A549 treated with RU486 at 1 μM for 4 hours (cell line): ENCODE data around the gene SCRN2. TPM values are rescaled to one million over a fixed set of nuclear protein-coding genes. Genes with fewer than 3 reads are reported as not detected.

Experiments
- total RNA-seq: library from RNA; stranded (reverse); fragments of 200-300 nt; extraction: Qiagen RNA extraction; gene quantifications from 5 replicates; pipeline ENCODE4 v1.2.3, GENCODE V29; 2022; ENCODE audit warnings: low read depth

SCRN2 gene
- total RNA-seq, result 28.7 to 40.0 TPM (median 33.7 TPM) in 5 replicates

DNA sequence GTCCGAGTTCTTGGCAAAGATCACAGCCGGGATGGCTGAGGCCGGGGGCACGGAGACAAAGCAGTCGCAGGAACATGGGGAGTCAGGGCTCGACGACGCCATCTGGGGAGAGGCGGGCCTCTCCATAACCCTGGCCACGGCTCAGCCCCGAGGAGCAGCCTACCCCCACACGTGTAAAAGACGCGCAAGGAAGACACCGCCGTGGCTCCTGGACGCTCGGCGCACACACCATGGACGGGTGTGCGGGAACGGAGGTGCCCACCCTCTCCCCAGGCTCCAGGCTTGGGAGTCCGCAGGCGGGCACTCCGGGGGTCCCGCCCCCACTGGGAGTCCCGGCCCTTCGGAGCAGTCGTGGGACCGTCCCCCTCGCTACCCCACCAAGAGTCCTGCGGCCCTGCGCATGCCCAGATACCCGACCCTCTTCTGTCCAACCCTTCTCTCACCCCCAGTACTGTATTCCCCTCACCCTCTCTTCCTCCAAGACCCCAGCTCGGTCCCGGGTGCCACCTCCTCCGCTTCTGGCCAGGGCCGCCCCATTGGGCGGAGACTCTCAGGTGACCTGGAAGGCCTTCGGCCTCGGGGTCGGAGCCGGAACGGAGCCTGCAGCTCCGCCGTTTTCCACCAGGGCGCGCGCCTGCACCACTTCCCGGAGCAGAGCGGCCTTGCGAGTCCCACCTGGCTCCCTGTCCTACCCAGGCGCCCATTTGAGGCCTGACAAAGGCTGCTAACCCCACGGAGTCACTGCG is at the start of gene SCRN2:
Gene SCRN2 (minus strand): TSS at position 532 of the 746 bp plus-strand sequence. CDS start 430 bp downstream, at position 102.

DNA sequence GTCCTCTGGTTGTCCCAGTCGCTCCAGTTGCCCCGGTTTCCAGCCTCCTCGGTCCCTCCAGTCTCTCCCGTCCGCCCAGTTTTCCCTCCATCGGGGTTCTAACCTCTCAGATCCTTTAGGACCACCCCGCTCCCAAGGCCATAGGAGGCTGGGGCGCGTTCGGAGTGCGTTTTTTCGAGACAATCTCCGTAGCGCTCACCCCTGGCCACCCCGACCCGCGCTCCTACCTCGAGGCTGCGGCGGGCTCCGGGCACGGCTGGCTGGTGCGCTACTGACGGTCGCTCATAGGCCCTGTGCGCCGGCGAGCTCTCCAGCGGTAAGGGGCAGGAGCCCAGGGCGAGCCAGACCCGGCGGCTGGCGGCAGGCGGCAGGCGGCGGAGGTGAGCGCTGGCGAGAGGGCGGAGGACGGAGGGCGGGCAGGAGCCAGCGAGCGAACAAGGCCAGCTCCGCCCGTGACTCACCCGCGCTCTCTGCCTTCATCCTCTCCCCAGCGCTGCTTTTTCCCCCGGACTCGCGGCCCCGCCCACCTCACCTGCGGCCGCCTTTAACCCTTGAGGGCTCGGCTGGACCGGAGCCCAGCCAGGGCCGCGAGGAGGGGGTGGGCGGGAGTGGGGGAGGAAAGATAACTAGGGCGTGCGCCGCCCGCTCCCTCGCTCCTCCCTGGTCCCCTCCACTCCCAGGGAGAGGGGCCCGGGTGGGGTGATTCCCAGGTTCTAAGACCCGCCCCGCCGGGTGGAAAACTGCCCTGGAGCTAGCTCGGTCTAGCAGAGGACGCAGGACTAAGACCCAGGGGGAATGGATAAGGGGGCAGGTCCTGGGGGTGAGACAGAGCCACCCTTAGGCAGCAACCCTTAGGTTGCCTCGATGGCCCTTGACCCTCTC is 9.9 kb upstream of the SCRN2 start, which contains the start of gene SP6:
Gene SP6 (minus strand): TSS at position 472 of the 882 bp plus-strand sequence. CDS start 2,734 bp downstream, outside the sequence.

DNA sequence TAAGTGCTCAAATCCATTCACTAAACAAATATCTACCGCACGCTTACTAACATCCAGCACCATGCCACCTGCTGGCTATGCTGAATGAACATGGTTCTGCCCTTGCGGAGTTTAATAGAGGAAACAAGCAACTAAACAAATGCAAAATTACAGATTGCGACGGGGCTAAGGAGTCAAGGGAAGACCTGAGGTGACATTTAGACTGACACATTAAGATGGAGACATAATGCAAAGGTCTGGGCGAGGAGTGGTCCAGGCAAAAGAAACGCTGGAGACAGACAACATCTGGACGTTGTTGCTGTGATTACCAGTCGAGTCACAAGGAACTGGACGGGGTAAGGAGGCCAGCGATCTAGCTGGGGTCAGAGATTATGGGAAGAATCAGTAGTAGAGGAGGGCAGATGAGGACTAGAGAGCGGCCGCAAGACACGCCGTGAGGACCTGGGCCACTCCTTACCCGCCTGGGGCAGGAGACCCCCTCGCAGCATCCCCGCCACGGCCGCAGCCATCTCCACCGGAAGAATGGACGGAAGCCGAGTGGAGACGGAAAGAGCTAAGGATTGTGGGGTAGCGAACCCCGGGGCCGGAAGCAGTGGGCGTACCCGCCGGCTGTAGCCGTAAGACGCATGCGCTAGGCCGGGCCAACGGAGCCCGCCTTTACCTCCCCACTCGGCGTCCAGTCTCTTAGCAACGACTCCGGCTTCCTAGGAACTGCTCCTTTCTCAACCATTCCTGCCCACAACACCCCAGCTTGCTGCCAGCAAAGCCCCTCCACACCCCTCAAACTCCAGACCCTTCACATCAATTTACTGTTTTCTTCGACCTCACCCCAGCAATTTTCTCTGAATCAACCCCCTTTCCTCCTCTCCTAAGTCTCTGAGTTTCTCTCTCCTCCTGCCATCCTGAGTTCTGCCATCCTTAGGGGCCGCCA is 9.8 kb downstream of the SCRN2 start, which contains the start of the genes LRRC46 and MRPL10:
Gene LRRC46 (plus strand): TSS at position 668 of the 931 bp plus-strand sequence. CDS start 320 bp downstream, outside the sequence.
Gene MRPL10 (minus strand): TSS at position 539 of the 931 bp plus-strand sequence. CDS start 30 bp downstream, at position 509.

DNA sequence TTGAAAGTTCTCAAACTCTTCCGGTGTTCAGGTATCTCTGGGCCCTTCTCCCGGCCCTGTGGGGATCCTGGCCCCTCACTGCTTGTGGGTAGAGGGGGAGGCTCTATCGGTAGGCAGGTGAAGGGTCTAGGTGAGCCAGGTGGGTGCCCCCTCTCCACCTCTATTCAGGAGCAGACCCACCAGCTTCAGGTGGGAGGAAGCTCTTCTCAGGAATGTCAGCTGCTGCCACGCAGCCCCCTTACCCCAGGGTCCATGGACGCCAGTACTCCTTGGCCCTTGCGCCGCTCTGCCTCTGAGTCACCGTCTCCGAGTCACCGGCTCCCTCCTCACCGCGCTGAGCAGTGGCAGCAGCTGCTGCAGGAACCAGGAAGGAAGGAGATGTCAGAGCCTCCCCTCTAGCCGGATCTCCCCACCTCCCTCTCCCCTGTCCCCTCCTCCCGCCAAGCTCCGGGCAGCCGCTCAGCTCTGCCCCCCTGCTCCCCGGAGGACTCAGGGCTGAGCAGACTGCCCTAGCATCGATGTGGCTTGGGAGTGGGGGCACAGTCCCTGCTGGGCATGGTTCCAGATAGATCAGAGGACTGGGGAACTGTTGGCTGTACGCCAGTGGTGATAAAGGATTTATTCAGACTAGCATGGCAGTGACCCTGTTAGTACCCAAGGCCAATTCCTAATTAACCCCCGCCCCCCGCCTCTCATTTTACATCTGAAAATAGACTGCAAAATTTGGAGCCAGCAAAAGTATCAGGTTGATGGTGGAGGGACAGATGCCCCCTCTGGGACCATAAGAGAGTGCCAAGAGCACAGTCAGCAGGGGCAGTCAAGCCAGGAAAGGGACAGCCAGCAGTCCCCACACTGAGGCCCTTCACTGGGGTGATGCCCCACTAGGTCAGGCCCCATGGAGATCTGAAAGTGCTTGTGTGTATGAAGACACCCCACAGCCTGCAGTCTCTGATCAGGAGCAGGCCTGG is 19.4 kb downstream of the SCRN2 start, which contains the start of gene OSBPL7:
Gene OSBPL7 (minus strand): TSS at position 371 of the 968 bp plus-strand sequence. CDS start 1,516 bp downstream, outside the sequence.

Other genes with a start within 250 kb of the SCRN2 start
- 291 to 430 TPM (median 304 TPM) in 5 replicates for gene KPNB1, start 191.4 kb downstream of the SCRN2 start, total RNA-seq
- gene TBKBP1, start 147.1 kb downstream of the SCRN2 start, total RNA-seq, result 3.7 to 7.0 TPM (median 6.2 TPM) in 5 replicates
- gene TBX21, start 108.0 kb downstream of the SCRN2 start, total RNA-seq, result 0.10 TPM in 2 of 5 replicates, not detected in the others
- 7.5 to 11.0 TPM (median 9.1 TPM) in 5 replicates for gene OSBPL7, start 19.5 kb downstream of the SCRN2 start, total RNA-seq
- gene MRPL10, start 9.7 kb downstream of the SCRN2 start, total RNA-seq, result 87.4 to 119 TPM (median 92.5 TPM) in 5 replicates
- 2.8 to 4.8 TPM (median 3.4 TPM) in 5 replicates for gene LRRC46, start 9.6 kb downstream of the SCRN2 start, total RNA-seq
- gene SP6, start 9.9 kb upstream of the SCRN2 start, total RNA-seq, result 2.5 to 3.1 TPM (median 3.0 TPM) in 5 replicates
- 15.7 to 18.9 TPM (median 18.4 TPM) in 5 replicates for gene SP2, start 55.0 kb upstream of the SCRN2 start, total RNA-seq
- gene PNPO, start 100.3 kb upstream of the SCRN2 start, total RNA-seq, result 18.7 to 21.1 TPM (median 20.3 TPM) in 5 replicates
- gene PRR15L, start 116.6 kb upstream of the SCRN2 start, total RNA-seq, result 0.08 to 0.33 TPM (median 0.12 TPM) in 5 replicates
- gene CDK5RAP3, start 129.8 kb upstream of the SCRN2 start, total RNA-seq, result 90.4 to 113 TPM (median 99.0 TPM) in 5 replicates
- 12.3 to 21.4 TPM (median 15.6 TPM) in 5 replicates for gene COPZ2, start 196.5 kb upstream of the SCRN2 start, total RNA-seq
- gene NFE2L1, start 207.1 kb upstream of the SCRN2 start, total RNA-seq, result 95.1 to 114 TPM (median 108 TPM) in 5 replicates